Gastroesophageal sphincter (tissue), 3 donors: ENCODE data around the gene HS3ST4.

ENCODE experiments used
- POLR2A ChIP-seq, 2 donors: fragments of 450-650 bp; IDR thresholded peaks; one replicate each; pipeline ENCODE4 v1.6.1; 2017; ENCODE audit warnings: antibody characterized with exemption in 2 of 2, mild to moderate bottlenecking in 2 of 2, moderate library complexity in 1 of 2
- POLR2AphosphoS5 ChIP-seq: sonication (generic); formaldehyde crosslinking; IDR thresholded peaks from one replicate; pipeline ENCODE4 v1.6.1; 2017; ENCODE audit warnings: antibody characterized with exemption
- TF ChIP-seq, protein P1 (sequence below), 4 experiments: fragments of 200-600 bp in 2 of 4; fragments of 450-650 bp in 2 of 4; sonication (generic) in 1 of 4; IDR thresholded peaks; one replicate each; pipeline ENCODE4 v1.5.1; 2017 to 2019; ENCODE audit warnings: antibody characterized with exemption in 4 of 4, mild to moderate bottlenecking in 2 of 4, moderate library complexity in 2 of 4

DNA sequence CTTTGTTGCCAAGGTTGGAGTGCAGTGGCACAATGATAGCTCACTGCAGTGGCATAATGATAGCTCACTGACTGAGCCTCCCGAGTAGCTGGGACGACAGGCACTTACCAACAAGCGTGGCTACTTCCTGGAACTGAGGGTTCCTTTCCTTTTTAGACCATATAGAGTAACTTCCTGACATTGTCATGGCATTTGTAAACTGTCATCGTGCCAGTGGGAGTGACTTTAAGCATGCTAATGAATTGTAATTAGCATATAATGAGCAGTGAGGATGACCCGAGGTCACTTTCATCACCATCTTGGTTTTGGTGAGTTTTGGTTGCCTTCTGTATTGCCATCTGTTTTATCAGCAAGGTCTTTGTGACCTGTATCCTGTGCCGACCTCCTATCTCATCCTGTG, 162.4 kb downstream of the HS3ST4 start:
- TF ChIP-seq POLR2AphosphoS5 (no peak), POLR2A (IDR thresholded peaks at IDR 0.05) (no peak)
- TF ChIP-seq, protein P1, sequence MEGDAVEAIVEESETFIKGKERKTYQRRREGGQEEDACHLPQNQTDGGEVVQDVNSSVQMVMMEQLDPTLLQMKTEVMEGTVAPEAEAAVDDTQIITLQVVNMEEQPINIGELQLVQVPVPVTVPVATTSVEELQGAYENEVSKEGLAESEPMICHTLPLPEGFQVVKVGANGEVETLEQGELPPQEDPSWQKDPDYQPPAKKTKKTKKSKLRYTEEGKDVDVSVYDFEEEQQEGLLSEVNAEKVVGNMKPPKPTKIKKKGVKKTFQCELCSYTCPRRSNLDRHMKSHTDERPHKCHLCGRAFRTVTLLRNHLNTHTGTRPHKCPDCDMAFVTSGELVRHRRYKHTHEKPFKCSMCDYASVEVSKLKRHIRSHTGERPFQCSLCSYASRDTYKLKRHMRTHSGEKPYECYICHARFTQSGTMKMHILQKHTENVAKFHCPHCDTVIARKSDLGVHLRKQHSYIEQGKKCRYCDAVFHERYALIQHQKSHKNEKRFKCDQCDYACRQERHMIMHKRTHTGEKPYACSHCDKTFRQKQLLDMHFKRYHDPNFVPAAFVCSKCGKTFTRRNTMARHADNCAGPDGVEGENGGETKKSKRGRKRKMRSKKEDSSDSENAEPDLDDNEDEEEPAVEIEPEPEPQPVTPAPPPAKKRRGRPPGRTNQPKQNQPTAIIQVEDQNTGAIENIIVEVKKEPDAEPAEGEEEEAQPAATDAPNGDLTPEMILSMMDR (IDR thresholded peaks at IDR 0.05), result no peak
